HG03025 (cell line): Measurements from ENCODE around the gene HLA-DOB.

Source experiments
- ATAC-seq: cut with Tn5 transposase; IDR thresholded peaks from one replicate; pipeline ENCODE4 v1.9.1; 2021; ENCODE audit warnings: mild to moderate bottlenecking, moderate library complexity; ENCODE audit not compliant: unreplicated experiment, low FRiP score

HLA-DOB gene

GRCh38 chr6:32843979-32844838 is 27.4 kb upstream of the HLA-DOB start, which contains the start of gene PSMB8:
TSS of gene PSMB8 (minus strand) at chr6:32844047. CDS start at chr6:32843996, 51 bp downstream.
- ATAC-seq = peak; percentile 71

- ATAC-seq = no peak
Observed at GRCh38 chr6:32843331-32843978, 26.7 kb upstream of the HLA-DOB start.

GRCh38 chr6:32842690-32843089 is 25.9 kb upstream of the HLA-DOB start:
- ATAC-seq = no peak

- no peak for ATAC-seq
Observed at GRCh38 chr6:32842021-32842650, 25.3 kb upstream of the HLA-DOB start.

GRCh38 chr6:32840604-32841246 is 23.9 kb upstream of the HLA-DOB start:
- no peak for ATAC-seq

DNA sequence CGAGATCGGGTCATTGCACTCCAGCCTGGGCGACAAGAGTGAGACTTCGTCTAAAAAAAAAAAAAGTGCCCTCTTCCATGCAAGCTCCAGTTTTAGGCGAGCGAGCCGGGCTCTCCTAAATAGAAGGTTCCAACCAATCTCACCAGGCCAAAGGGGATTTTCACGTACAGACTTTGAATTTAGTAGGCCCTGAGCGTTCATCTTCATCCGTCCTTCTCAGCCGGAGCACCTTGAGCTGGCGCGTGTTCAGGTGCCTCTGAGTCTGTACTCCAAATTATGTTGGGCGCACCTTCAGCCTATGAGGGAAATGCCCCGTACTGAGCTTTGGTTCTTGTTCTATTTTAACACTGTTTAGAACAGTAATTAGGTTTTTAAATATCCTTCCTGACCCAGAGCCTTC is 22.6 kb upstream of the HLA-DOB start:
- ATAC-seq = no peak

GRCh38 chr6:32838114-32838958 is 21.5 kb upstream of the HLA-DOB start, which contains the start of gene TAP2:
TSS of gene TAP2 (minus strand) at chr6:32838739. CDS start at chr6:32838233, 506 bp downstream.
- ATAC-seq = peak; percentile 66

- no peak for ATAC-seq
Observed at GRCh38 chr6:32837651-32838113, 20.9 kb upstream of the HLA-DOB start.

DNA sequence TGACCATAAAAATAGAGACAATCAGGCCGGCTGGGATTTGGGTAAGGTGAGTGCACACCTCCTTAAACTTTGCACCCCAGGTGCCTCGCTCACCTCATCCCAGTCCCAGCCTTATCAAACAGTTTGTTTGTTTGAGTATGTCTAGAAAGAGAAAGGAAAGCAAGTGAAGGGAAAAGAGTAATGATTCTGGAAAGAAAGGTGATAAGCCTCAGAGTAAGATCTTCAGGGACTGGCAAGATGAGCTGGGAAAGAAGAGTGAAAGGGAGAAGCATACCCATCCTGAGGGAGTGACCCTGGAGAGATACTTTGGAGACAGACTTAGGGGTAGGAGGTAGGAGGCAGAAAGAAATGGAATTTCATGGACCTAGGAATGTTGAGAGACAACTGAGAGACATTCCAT is 20.1 kb upstream of the HLA-DOB start:
- no peak for ATAC-seq

DNA sequence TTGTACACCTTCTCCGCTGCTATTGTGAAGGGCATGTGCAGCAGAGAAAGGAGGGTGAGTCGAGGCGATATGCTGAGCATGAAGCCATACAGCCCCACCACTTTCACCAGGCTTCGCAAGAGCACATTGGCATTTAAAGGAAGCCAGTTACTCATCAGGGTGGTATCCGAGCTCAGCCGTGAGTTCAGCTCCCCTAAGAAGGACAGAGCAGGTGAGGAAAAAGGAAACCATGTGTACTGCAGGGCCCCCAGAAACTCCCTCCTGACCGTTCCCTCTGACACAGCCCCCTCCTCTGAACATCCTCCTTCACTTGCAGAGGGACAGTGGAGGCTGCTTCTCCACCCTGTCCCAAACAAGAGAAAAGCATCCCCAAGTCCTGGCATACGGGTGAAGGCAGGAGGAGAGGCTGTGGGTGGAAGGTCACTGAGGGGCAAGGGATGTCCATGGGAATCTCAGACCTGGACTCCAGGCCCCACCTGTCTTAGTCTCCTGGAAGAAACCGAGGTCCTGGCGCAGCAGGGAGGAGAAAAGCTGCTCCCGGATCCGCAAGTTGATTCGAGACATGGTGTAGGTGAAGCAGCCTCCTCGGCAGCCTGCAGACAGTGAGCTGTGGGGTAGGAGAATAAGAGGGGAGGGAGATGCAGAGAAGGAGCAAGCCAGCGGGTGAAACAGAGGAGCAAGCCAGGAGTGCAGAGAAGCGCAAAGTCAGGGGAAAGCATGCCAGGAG is 18.5 kb upstream of the HLA-DOB start:
- ATAC-seq = no peak

DNA sequence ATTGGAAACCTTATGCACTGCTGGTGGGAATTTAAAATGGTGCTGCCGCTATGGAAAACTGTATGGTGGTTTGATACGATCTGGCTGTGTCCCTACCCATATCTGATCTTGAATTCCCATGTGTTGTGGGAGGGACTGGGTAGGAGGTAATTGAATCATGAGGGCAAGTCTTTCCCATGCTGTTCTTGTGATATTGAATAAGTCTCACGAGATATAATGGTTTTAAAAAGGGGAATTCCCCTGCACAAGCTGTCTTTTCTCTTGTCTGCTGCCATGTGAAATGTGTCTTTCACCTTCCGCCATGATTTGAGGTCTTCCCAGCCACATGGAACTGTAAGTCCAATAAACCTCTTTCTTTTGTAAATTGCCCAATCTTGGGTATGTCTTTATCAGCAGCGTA is 16.9 kb upstream of the HLA-DOB start:
- ATAC-seq = no peak

DNA sequence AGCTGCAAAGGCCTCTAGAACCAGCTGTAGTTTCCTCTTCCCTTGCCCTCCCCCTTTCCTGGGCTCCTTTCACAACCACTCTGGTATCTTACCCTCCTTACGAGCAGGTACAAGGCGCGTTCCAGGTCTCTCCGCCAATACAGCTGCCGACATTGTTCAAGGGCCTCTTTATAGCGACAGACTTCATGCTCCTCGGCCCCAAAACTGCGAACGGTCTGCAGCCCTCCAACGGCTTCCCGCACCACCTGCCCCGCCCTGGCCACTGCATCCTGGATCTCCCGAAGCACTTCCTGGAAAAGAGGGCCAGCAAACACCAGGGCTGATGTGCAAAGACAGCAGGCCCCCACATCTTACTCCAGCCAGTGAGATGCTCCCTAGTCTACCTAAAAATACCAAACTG is 15.7 kb upstream of the HLA-DOB start:
- no peak for ATAC-seq

GRCh38 chr6:32830936-32831335 is 14.1 kb upstream of the HLA-DOB start:
- ATAC-seq = no peak

GRCh38 chr6:32830017-32830416 is 13.2 kb upstream of the HLA-DOB start:
- ATAC-seq = no peak

GRCh38 chr6:32829495-32829894 is 12.7 kb upstream of the HLA-DOB start:
- ATAC-seq = no peak

DNA sequence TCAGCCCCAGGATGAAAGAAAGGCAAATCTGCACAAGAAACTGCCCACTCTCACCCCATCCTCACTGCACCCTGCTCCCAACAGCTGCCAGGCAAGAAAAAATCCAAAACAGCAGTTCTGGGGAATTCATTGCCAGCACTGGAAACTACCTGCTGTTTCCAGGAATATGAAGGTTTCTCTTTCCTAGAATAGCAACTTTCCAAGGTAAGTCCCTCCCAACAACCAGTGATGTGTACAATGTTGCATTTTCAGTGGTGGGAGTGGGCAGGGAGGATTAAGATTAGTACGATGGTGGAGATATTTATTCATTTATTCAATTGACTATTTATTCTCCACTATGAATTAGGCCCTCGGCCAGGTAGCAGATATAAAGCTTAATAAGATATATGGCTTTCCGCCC is 10.2 kb upstream of the HLA-DOB start:
- ATAC-seq = no peak

- ATAC-seq = no peak
Observed at GRCh38 chr6:32825966-32826365, 9.2 kb upstream of the HLA-DOB start.

DNA sequence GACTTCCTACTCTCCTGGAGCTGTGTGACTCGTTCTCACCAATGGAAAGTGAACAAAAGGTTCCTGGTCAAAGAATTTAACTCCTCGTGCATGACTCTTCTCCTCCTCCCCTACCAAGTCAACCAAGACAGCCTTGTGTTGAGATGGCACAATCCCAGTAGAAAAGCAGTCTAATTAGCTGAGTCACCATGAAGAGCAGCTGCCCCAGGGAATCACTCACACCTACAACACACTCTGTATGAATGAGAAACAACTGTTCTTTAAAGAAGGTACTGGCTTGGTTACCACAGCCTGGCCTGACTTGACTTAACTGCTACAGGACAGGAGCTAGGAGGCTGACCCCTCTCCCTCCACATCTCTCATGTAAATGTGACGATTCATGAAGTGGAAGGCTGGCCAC is 2.9 kb upstream of the HLA-DOB start:
- no peak for ATAC-seq

GRCh38 chr6:32818867-32819266 is 2.1 kb upstream of the HLA-DOB start:
- ATAC-seq = no peak
